Measurements from ENCODE around the gene TIAM1.

GRCh38 chr21:31124010-31124409, 220.1 kb downstream of the TIAM1 start:
- TF ChIP-seq ZNF274 (IDR thresholded peaks at IDR 0.05; ENCODE audit: borderline replicate concordance, extremely low read depth, low read length) (no peak), EP300 (IDR thresholded peaks at IDR 0.05; ENCODE audit: borderline replicate concordance in 1 of 2, low read depth in 2 of 2, low read length in 2 of 2) (no peak), JUN (IDR thresholded peaks at IDR 0.05; ENCODE audit: low read depth, low read length) (no peak), POLR2A (IDR thresholded peaks at IDR 0.05; ENCODE audit: control extremely low read depth in 1 of 2, low read depth in 2 of 2, low read length in 2 of 2) (no peak), POLR2AphosphoS5 (IDR thresholded peaks at IDR 0.05; ENCODE audit: low read depth, low read length) (no peak), TAF7 (optimal IDR thresholded peaks at IDR 0.05; ENCODE audit: borderline replicate concordance, low read depth, low read length) (no peak), EZH2 (IDR thresholded peaks at IDR 0.05; ENCODE audit: low read depth, low read length, severe bottlenecking) (no peak), CTCF (IDR thresholded peaks at IDR 0.05; ENCODE audit: control extremely low read depth in 1 of 3, insufficient read depth in 1 of 3, low read depth in 1 of 3, low read length in 3 of 3) (no peak), KDM1A (IDR thresholded peaks at IDR 0.05; ENCODE audit: borderline replicate concordance, low read length) (no peak), TAF1 (IDR thresholded peaks at IDR 0.05; ENCODE audit: low read depth, low read length) (no peak), RAD21 (IDR thresholded peaks at IDR 0.05 in 1 of 2, conservative IDR thresholded peaks at IDR 0.05 in 1 of 2; ENCODE audit: low read depth in 2 of 2, low read length in 2 of 2) (no peak), RFX5 (IDR thresholded peaks at IDR 0.05; ENCODE audit: borderline replicate concordance, low read depth, low read length) (no peak), CBX5 (IDR thresholded peaks at IDR 0.05; ENCODE audit: low read depth, low read length) (no peak)
